ENCODE measurements around the gene NOX5. TPM values are rescaled to one million over a fixed set of nuclear protein-coding genes. Genes with fewer than 3 reads are reported as not detected.

The NOX5 gene
- total RNA-seq, 2 donors from 2014 or later = 0.26 TPM; not detected in 1

GRCh38 chr15:69016021-69016595 is 1.6 kb downstream of the NOX5 start:
- Histone ChIP-seq H3K9me3 (no peaks in the 10 kb centered on the region), H3K27ac (no peak overlapping the region), H3K27me3 (no peaks in the 10 kb centered on the region), H3K36me3 (replicated peaks in 1 of 2; ENCODE audit: insufficient read depth in 1 of 2, low read depth in 2 of 2) (no peaks in the 10 kb centered on the region), H3K4me3 (no peak overlapping the region), H3K4me1 (no peaks in the 10 kb centered on the region)
- 86 to 92% methylated on average over 5 of the region's 5 CpGs for WGBS, 2 donors
- ATAC-seq (no peak), DNase-seq (no peak)
- TF ChIP-seq CTCF (IDR thresholded peaks at IDR 0.05) (no peak), POLR2A (IDR thresholded peaks at IDR 0.05) (no peak)
- intact Hi-C loops (cut with DNase I) = no loop called here

- Histone ChIP-seq H3K27me3 (no peaks in the 10 kb centered on the region), H3K27ac (no peak overlapping the region), H3K36me3 (replicated peaks in 1 of 2; ENCODE audit: insufficient read depth in 1 of 2, low read depth in 2 of 2) (no peaks in the 10 kb centered on the region), H3K9me3 (no peaks in the 10 kb centered on the region), H3K4me1 (no peaks in the 10 kb centered on the region), H3K4me3 (no peak overlapping the region)
- intact Hi-C loops (cut with DNase I) = no loop called here
- ATAC-seq (no peak), DNase-seq (no peak)
- WGBS, 2 donors = 75 to 80% methylated on average over 3 to 7 of the region's 7 CpGs
- no peak for TF ChIP-seq CTCF (IDR thresholded peaks at IDR 0.05)
- TF ChIP-seq POLR2A (IDR thresholded peaks at IDR 0.05) = no peak
Measured at GRCh38 chr15:69017978-69018377, 3.5 kb downstream of the NOX5 start.

- WGBS, 2 donors = 79 to 84% methylated on average over 6 of the region's 6 CpGs
- TF ChIP-seq CTCF (IDR thresholded peaks at IDR 0.05) (no peak), POLR2A (IDR thresholded peaks at IDR 0.05) (no peak)
Measured at GRCh38 chr15:69018951-69019350, 4.5 kb downstream of the NOX5 start.

GRCh38 chr15:69021895-69022294 is 7.4 kb downstream of the NOX5 start:
- H3K4me3 ChIP-seq = no peak overlapping the region
- DNase-seq = no peak
- intact Hi-C loops (cut with DNase I) = no loop called here
- no peak for TF ChIP-seq POLR2A (IDR thresholded peaks at IDR 0.05)
- TF ChIP-seq CTCF (IDR thresholded peaks at IDR 0.05) = no peak
- 71 to 80% methylated on average over 2 of the region's 2 CpGs for WGBS, 2 donors
- no peaks in the 10 kb centered on the region for H3K9me3 ChIP-seq
- no peak overlapping the region for H3K27ac ChIP-seq
- no peaks in the 10 kb centered on the region for H3K4me1 ChIP-seq
- no peak for ATAC-seq
- H3K36me3 ChIP-seq (replicated peaks in 1 of 2; ENCODE audit: insufficient read depth in 1 of 2, low read depth in 2 of 2) = no peaks in the 10 kb centered on the region
- H3K27me3 ChIP-seq = no peaks in the 10 kb centered on the region

More at GRCh38 chr15:69018951-69019350, 4.5 kb downstream of the NOX5 start:
- intact Hi-C loops (cut with DNase I) = no loop called here
- ATAC-seq (no peak), DNase-seq (no peak)
- Histone ChIP-seq H3K27me3 (no peaks in the 10 kb centered on the region), H3K4me3 (no peak overlapping the region), H3K27ac (no peak overlapping the region), H3K4me1 (no peaks in the 10 kb centered on the region), H3K36me3 (replicated peaks in 1 of 2; ENCODE audit: insufficient read depth in 1 of 2, low read depth in 2 of 2) (no peaks in the 10 kb centered on the region), H3K9me3 (no peaks in the 10 kb centered on the region)

- Histone ChIP-seq H3K27ac (no peak overlapping the region), H3K4me1 (no peaks in the 10 kb centered on the region), H3K27me3 (no peaks in the 10 kb centered on the region), H3K36me3 (replicated peaks in 1 of 2; ENCODE audit: insufficient read depth in 1 of 2, low read depth in 2 of 2) (no peaks in the 10 kb centered on the region), H3K4me3 (no peak overlapping the region), H3K9me3 (no peaks in the 10 kb centered on the region)
- DNase-seq (no peak), ATAC-seq (no peak)
- intact Hi-C loops (cut with DNase I) = no loop called here
- 81 to 84% methylated on average over 5 of the region's 5 CpGs for WGBS, 2 donors
- TF ChIP-seq POLR2A (IDR thresholded peaks at IDR 0.05) = no peak
Measured at GRCh38 chr15:69025320-69025719, 10.8 kb downstream of the NOX5 start.

All from body of pancreas (tissue), 4 donors.